Tibial nerve (tissue), 4 donors: Measurements from ENCODE around the gene YTHDF1.

ENCODE experiments used
- EP300 ChIP-seq, 2 donors: sonication (generic); formaldehyde crosslinking; IDR thresholded peaks; one replicate each; pipeline ENCODE4 v1.6.1; 2017; ENCODE audit warnings: antibody characterized with exemption in 2 of 2, mild to moderate bottlenecking in 1 of 2
- TF ChIP-seq, protein P1 (sequence below), 5 experiments: fragments of 200-600 bp in 3 of 5; fragments of 450-650 bp in 2 of 5; sonication (generic) in 3 of 5; IDR thresholded peaks; one replicate each; pipeline ENCODE4 v1.5.1; 2016 to 2019; ENCODE audit warnings: antibody characterized with exemption in 5 of 5, mild to moderate bottlenecking in 3 of 5, moderate library complexity in 2 of 5

DNA sequence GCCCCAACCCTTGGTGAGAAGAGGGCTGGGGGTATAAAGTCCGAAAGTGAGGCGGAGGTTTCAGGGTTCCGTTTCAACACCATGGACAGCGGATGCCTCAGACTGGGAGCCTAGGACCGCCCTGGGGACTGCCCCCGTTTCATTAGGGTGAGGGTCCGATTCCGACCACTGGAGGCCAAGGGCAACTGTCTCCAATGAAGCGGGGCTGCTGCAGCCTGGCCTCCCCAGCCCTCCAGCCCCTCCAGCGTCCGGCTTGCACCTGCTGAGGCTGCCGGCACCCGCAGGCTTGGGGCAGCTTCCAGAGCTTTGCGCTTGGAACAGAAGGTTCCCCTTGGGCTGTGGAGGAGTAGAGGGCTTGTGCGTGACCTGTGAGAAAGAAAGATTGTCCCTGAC, 39.9 kb downstream of the YTHDF1 start:
- TF ChIP-seq EP300 (IDR thresholded peaks at IDR 0.05): no peak
- TF ChIP-seq, protein P1, sequence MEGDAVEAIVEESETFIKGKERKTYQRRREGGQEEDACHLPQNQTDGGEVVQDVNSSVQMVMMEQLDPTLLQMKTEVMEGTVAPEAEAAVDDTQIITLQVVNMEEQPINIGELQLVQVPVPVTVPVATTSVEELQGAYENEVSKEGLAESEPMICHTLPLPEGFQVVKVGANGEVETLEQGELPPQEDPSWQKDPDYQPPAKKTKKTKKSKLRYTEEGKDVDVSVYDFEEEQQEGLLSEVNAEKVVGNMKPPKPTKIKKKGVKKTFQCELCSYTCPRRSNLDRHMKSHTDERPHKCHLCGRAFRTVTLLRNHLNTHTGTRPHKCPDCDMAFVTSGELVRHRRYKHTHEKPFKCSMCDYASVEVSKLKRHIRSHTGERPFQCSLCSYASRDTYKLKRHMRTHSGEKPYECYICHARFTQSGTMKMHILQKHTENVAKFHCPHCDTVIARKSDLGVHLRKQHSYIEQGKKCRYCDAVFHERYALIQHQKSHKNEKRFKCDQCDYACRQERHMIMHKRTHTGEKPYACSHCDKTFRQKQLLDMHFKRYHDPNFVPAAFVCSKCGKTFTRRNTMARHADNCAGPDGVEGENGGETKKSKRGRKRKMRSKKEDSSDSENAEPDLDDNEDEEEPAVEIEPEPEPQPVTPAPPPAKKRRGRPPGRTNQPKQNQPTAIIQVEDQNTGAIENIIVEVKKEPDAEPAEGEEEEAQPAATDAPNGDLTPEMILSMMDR (IDR thresholded peaks at IDR 0.05): no peak
